BJ (cell line): ENCODE data around the gene ATXN2. TPM values are rescaled to one million over a fixed set of nuclear protein-coding genes. Genes with fewer than 3 reads are reported as not detected.
"Not testable (repeated sequence)": the region's sequence is repeated elsewhere in the genome, so short reads cannot be mapped to it uniquely, and the experiment has no call there.

Experiments
- CTCF ChIA-PET: fragments of 350-600 bp; formaldehyde crosslinking; extraction: SDS; loops from one replicate; lab custom pipeline; 2021; ENCODE audit warnings: antibody characterized with exemption, inconsistent platforms; lab: Yijun Ruan, JAX
- POLR2A ChIA-PET: fragments of 300-600 bp; sonication (Branson Sonifier 250); formaldehyde crosslinking; extraction: SDS; loops from one replicate; lab custom pipeline; 2021; ENCODE audit warnings: antibody characterized with exemption; lab: Charles Lee
- DNase-seq: peaks from one replicate; pipeline ENCODE4 v3.0.0-alpha.2; 2011; ENCODE audit warnings: low read depth
- H3K27me3 ChIP-seq: 2 replicates; pipeline ENCODE4 v1.6.0; 2011; ENCODE audit warnings: low read length; ENCODE audit not compliant: control insufficient read depth, insufficient read depth
- H3K36me3 ChIP-seq: 2 replicates; pipeline ENCODE4 v1.5.1; 2011; ENCODE audit warnings: low read length; ENCODE audit not compliant: control insufficient read depth, insufficient read depth
- H3K4me3 ChIP-seq: 2 replicates; pipeline ENCODE4 v1.5.1; 2011; ENCODE audit warnings: low read depth, mild to moderate bottlenecking, control low read depth, low read length
- CTCF ChIP-seq: IDR thresholded peaks from 2 replicates; pipeline ENCODE4 v1.5.1; 2011; ENCODE audit warnings: low read depth, mild to moderate bottlenecking, control low read depth, inconsistent platforms, low read length, moderate library complexity; ENCODE audit not compliant: insufficient read depth
- polyA plus RNA-seq: library from polyadenylated mRNA; depleted of rRNA; stranded (reverse); fragments of >200 nt; gene quantifications from 2 replicates; pipeline ENCODE4 v1.2.3, GENCODE V29; 2011

ATXN2 gene
- polyA plus RNA-seq, 1 experiment, result 30.3 TPM

- no peak overlapping the region for H3K4me3 ChIP-seq
- DNase-seq, result peak; percentile 62
- no peak for TF ChIP-seq CTCF
Measured at GRCh38 chr12:111467092-111467856, 131.8 kb downstream of the ATXN2 start.

GRCh38 chr12:111462210-111462769, 136.8 kb downstream of the ATXN2 start:
- no peak overlapping the region for H3K4me3 ChIP-seq
- ChIA-PET POLR2A (no interaction called here), CTCF (interaction anchor here (0.8 to 9.4 kb wide), 4 partner anchors 11 to 66 kb away, joined by 3 to 86 read pairs (median 11); no protein-coding TSS in a partner anchor)

More at GRCh38 chr12:111467092-111467856, 131.8 kb downstream of the ATXN2 start:
- no peaks in the 10 kb centered on the region for H3K27me3 ChIP-seq
- POLR2A ChIA-PET, result interaction anchor here (0.6 to 1.0 kb wide), 2 partner anchors 45 to 1947 kb away, joined by 5 to 11 read pairs; no protein-coding TSS in a partner anchor
- H3K36me3 ChIP-seq, result peaks cover 1% of the 10 kb centered on the region
- CTCF ChIA-PET, result interaction anchor here (1.5 kb wide), 1 partner anchor 71 kb away, joined by 3 read pairs; no protein-coding TSS in a partner anchor

GRCh38 chr12:111460111-111460510, 139.0 kb downstream of the ATXN2 start:
- H3K4me3 ChIP-seq, POLR2A ChIA-PET: not testable (repeated sequence)
- CTCF ChIA-PET, result interaction anchor here (0.6 to 9.4 kb wide), 4 partner anchors 9 to 64 kb away, joined by 3 to 86 read pairs (median 10); no protein-coding TSS in a partner anchor

More at GRCh38 chr12:111462210-111462769, 136.8 kb downstream of the ATXN2 start:
- no peak for TF ChIP-seq CTCF
- peaks cover 1% of the 10 kb centered on the region; the same call in 1 of the 2 replicates for H3K36me3 ChIP-seq
- DNase-seq, result peak; percentile 89
- H3K27me3 ChIP-seq, result no peaks in the 10 kb centered on the region

GRCh38 chr12:111458546-111459172, 140.5 kb downstream of the ATXN2 start:
- ChIA-PET POLR2A (interaction anchor here (0.6 kb wide), 1 partner anchor 62 kb away, joined by 12 read pairs; no protein-coding TSS in a partner anchor), CTCF (interaction anchor here (0.9 to 9.4 kb wide), 3 partner anchors 8 to 62 kb away, joined by 4 to 86 read pairs (median 17); no protein-coding TSS in a partner anchor)
- peaks cover 15% of the 10 kb centered on the region for H3K36me3 ChIP-seq
- no peak for TF ChIP-seq CTCF
- H3K4me3 ChIP-seq, result no peak overlapping the region
- DNase-seq, result no peak
- H3K27me3 ChIP-seq, result no peaks in the 10 kb centered on the region

More at GRCh38 chr12:111460111-111460510, 139.0 kb downstream of the ATXN2 start:
- not testable (repeated sequence) for H3K27me3 ChIP-seq, DNase-seq
- H3K36me3 ChIP-seq, result peaks cover 12% of the 10 kb centered on the region

GRCh38 chr12:111457577-111457976, 141.5 kb downstream of the ATXN2 start:
- peaks cover 24% of the 10 kb centered on the region for H3K36me3 ChIP-seq
- DNase-seq, result no peak
- ChIA-PET POLR2A (no interaction called here), CTCF (interaction anchor here (1.3 to 9.4 kb wide), 4 partner anchors 10 to 61 kb away, joined by 3 to 86 read pairs (median 4); no protein-coding TSS in a partner anchor)
- no peak for TF ChIP-seq CTCF
- H3K4me3 ChIP-seq, result no peak overlapping the region
- no peaks in the 10 kb centered on the region for H3K27me3 ChIP-seq
